Stimulated activated CD8-positive, alpha-beta memory T cell treated with anti-CD3 and anti-CD28 coated beads, Interleukin-15, amount 100 ng/mL, for 4 hours (primary cell): ENCODE data around the gene ZBTB40.
A peak's percentile ranks its signal among the peaks of the same experiment; 100 is the strongest.

Experiments
- DNase-seq, 2 donors: peaks; one replicate each; pipeline ENCODE4 v3.0.0-alpha.2; 2020; ENCODE audit warnings: low read depth in 2 of 2

Gene ZBTB40

DNA sequence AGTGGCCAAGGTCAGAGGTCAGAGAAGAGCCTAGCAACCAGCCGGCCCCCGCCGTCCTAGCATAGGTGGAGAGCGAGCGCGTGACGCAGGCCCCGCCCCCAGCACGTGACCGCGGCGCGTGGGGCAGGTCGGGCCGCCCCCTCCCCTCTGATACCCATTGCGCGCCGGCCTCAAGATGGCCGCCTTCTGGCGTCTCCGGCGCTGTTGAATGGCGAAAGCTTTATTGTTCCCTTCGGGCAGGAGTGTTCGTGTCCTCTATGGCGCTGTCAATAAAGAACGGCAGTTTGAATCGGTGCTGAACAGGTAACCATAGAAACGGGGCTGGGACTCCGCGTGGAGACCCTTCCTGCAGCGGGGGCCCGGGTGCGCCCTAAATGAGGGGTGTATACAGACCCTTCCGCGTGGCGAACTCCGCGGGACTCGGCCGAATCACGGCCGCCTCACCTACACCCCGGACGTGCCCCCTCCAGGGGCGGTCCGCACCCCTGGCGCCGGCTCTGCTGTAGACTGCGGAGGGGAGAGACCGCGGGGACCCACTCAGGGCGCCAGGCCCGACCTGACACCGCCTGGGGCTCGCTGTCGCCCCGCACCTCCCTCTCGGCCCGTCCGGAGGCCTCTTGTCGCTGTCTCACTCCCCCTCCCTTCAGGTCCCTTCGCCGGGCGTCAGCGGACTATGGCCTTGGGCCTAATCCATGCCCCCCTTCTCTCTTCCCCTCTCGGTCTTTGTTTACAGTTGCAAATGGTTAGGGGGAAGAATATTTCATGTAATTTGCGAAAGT is at the start of gene ZBTB40:
TSS of gene ZBTB40 (plus strand) at position 150 of the 779 bp plus-strand sequence. CDS start 38,098 bp downstream, outside the sequence.
- DNase-seq: peak; percentile 85 to 89

DNA sequence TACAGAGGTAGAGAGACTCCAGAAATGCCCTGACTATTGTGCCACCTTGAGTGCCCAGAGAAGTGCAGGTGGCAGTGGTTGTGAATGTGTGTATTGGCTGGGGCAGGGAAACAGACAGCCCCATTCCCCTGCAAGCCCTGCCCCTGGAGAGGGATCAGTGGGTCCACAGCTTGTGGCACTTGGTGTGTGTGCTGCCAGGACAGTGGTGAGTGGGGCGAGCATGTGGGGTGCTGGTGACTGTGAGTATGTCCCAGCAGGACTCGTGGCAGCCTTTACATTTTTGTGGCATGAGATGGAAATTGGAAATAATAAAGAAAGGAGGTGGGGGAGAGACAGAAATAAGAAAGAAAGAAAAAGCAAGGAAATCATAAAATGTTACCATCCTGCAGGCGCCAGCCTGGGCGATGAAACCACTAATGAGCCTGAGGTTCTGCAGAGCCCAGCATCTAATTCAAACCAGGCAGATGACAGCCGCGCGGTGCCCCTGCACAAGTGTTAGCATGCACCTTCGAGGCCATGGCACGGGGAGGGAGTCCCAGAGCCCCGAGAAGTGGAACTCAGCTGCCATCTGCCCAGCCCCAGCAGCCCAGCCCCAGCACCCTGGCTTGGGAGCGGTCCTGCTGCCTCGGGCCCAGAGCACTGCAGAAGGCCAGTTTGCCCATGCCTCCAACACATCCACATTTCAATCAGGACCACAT is 49.1 kb upstream of the ZBTB40 start:
- no peak for DNase-seq

DNA sequence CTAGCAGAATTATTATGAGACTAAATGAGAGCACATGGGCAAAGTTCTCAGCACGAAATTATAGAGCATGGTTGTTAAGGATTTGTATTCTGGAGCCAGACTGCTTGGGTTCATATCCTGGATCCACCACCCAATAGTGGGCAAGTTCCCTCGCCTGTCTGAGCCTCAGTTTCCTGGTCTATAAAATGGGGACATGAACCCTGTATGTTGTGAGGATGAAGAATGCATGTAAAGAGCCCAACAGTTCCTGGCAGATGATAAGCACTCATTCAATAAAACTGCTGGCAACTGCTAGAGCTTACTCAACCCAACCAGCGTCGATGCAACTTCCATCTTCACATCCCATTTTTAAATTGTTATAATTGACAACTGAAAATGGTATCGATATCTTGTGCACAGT is 47.2 kb upstream of the ZBTB40 start:
- no peak for DNase-seq

- DNase-seq: no peak
Measured at GRCh38 chr1:22406722-22407495, 44.7 kb upstream of the ZBTB40 start.

- no peak for DNase-seq
Measured at GRCh38 chr1:22408230-22408629, 43.4 kb upstream of the ZBTB40 start.

GRCh38 chr1:22410401-22410800 is 41.2 kb upstream of the ZBTB40 start:
- DNase-seq: no peak

GRCh38 chr1:22410928-22411495 is 40.6 kb upstream of the ZBTB40 start:
- DNase-seq: no peak

DNA sequence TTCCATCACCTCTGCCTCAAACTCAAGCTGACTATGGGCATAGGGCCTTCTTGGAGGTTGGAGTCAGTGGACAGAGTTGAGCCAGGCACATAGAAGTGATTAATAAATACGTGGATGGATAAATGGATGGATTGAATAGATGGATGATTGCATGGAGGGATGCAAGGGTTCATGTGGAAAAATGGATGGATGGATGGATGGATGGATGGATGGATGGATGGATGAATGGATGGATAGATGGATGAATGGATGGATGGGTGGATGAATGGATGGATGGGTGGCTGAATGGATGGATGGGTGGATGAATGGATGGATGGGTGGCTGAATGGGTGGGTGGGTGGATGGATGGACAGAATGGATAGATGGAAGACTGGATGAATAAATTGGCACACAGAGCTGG is 40.1 kb upstream of the ZBTB40 start:
- DNase-seq: no peak

- no peak for DNase-seq
Measured at GRCh38 chr1:22412932-22413727, 38.5 kb upstream of the ZBTB40 start.

DNA sequence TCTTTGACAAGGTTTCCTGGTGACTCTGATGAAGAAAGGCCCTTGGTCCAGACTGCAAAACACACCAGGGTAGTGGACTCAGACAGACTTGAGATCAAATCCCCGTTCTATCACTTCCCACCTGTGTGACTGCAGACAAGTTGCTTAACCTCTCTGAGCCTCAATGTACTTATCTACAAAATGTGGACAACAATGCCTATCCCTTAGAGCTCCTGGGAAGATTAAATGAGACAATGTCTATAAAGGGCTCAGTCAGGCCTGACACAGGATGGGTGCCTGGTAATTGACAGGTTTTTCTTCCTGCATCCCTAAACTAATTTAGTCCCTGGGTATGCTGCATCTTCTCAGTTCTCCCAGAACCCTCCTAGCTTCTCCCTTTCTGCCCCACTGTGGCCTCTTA is 37.9 kb upstream of the ZBTB40 start:
- no peak for DNase-seq

DNA sequence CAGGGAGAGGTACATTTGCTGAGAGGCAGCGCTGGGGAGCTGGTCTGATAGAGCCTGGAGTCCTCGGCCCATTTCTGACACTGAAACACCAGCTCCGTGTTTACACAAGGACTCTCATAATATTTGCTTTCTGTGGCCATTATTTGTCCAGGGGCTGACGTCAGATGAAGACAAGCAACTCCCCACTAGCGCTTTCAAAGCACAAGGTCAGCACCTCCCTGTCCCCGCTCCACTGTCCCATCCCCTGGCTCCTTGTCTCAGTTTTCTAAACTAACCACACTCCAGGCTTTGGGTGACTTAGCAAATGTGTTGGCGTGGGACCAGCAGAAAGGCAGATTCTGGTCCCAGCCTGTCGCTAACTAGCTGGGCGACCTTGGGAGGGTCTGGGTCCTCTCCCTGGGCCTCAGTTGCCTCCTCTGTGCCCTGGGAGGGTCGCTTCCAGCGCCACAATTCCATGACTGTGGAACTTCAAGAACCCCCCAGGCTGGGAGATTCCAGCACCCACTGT is 37.4 kb upstream of the ZBTB40 start:
- DNase-seq: no peak

GRCh38 chr1:22415489-22415888 is 36.2 kb upstream of the ZBTB40 start:
- DNase-seq: no peak

- peak; percentile 24 to 39 for DNase-seq
Measured at GRCh38 chr1:22416555-22417454, 34.8 kb upstream of the ZBTB40 start.

DNA sequence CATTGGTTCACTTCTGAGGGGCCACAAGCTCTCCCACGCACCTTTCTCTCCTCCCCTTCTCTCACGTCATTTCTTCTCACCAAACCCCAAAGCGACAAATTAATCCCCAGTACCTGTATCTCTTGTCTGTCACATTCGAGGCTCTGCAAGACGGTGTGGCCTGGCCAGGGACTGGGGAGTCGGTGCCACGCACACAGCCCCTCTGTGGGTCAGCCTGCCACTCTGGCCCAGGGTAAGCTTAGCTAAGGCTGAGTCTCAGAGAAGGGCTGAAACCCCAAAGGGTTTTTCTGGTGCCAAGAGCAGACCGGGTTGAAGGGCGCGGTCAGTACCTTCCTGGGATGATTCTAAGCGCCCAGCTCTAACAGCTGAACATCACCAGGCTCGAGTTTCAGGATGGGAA is 34.2 kb upstream of the ZBTB40 start:
- DNase-seq: no peak

- DNase-seq: no peak
Measured at GRCh38 chr1:22418312-22418711, 33.3 kb upstream of the ZBTB40 start.

GRCh38 chr1:22418933-22419382 is 32.7 kb upstream of the ZBTB40 start:
- DNase-seq: no peak

- DNase-seq: no peak
Measured at GRCh38 chr1:22420455-22421053, 31.1 kb upstream of the ZBTB40 start.

DNA sequence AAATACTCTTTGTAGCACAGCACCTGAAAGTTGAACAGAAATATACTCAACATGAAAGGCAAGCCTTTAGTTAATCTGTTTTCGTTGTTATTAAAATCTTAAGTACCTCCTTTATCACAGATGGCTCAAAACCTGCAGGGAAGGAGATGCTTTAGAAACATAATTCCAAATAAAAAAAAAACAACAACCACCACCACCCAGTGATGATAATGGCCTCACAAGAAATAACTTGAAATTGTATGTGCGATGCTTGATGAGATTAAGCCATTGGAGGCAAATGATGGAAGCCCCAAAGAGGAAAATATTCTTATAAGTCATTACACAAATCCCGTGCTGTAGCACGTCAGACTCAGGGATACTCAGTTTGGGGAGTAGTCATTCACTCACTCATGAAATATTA is 24.9 kb upstream of the ZBTB40 start:
- DNase-seq: no peak

DNA sequence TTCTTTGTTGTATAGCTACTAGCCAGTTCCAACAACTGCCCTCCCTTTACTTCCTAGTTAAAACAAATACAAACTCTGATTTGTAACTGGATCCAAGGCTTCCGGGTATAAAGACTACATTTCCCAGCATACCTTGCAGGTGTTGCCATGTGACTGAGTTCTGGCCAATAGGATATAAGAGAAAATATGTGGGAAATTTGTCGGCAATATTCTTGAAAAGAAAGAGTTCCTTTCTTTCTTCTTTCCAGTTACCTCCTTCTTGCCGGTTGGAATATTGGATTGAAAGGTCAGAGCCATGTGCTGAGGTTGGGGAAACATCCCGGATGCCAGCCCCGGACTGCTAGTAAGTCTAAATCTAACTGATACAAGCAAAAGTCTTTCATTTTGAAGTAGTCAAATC is 23.0 kb upstream of the ZBTB40 start:
- DNase-seq: no peak

GRCh38 chr1:22431965-22432364 is 19.7 kb upstream of the ZBTB40 start:
- no peak for DNase-seq
